Naive B cell (primary cell): ENCODE measurements around the gene COL17A1. TPM values are rescaled to one million over a fixed set of nuclear protein-coding genes. Genes with fewer than 3 reads are reported as not detected.

Experiments used
- ATAC-seq, 2 donors: fragments of 150-1000 bp; cut with Tn5 transposase; 2 replicates each; pipeline ENCODE4 v1.10.0; 2021; ENCODE audit warnings: low read depth in 2 of 2, mild to moderate bottlenecking in 2 of 2, moderate library complexity in 2 of 2
- DNase-seq: peaks from one replicate; pipeline ENCODE4 v3.0.0; 2022
- H3K27ac Mint-ChIP-seq, 6 donors: one replicate each; pipeline ENCODE4 v1.8.0; 2020 to 2022; ENCODE audit warnings: mild to moderate bottlenecking in 6 of 6, mixed read lengths in 6 of 6, moderate library complexity in 5 of 6, inconsistent platforms in 2 of 6
- H3K27me3 Mint-ChIP-seq, 3 donors: one replicate each; pipeline ENCODE4 v1.8.0; 2021 to 2022; ENCODE audit warnings: mixed read lengths in 3 of 3, mild to moderate bottlenecking in 1 of 3
- H3K36me3 Mint-ChIP-seq, 2 donors: one replicate each; pipeline ENCODE4 v1.8.0; 2020 to 2022; ENCODE audit warnings: mixed read lengths in 2 of 2, inconsistent platforms in 1 of 2, mild to moderate bottlenecking in 1 of 2
- H3K4me1 Mint-ChIP-seq, 3 donors: one replicate each; pipeline ENCODE4 v1.8.0; 2020 to 2022; ENCODE audit warnings: mixed read lengths in 3 of 3, inconsistent platforms in 1 of 3, mild to moderate bottlenecking in 1 of 3, moderate library complexity in 1 of 3
- H3K4me3 Mint-ChIP-seq, 8 donors: one replicate each; pipeline ENCODE4 v1.8.0; 2020 to 2022; ENCODE audit warnings: mild to moderate bottlenecking in 8 of 8, mixed read lengths in 8 of 8, moderate library complexity in 8 of 8, inconsistent platforms in 2 of 8
- H3K9me3 Mint-ChIP-seq, 7 donors: one replicate each; pipeline ENCODE4 v1.8.0; 2020 to 2022; ENCODE audit warnings: mixed read lengths in 7 of 7, mild to moderate bottlenecking in 5 of 7, inconsistent platforms in 2 of 7, moderate library complexity in 1 of 7
- polyA plus RNA-seq, 6 donors: library from polyadenylated mRNA; unstranded; fragments of 300-500 nt; fragmentation: Illumina TruSeq; gene quantifications; one replicate each; pipeline ENCODE4 v1.2.3, GENCODE V29; 2021; ENCODE audit warnings: low read depth in 6 of 6

Gene COL17A1
- polyA plus RNA-seq, 6 donors from 2014 or later = not detected

DNA sequence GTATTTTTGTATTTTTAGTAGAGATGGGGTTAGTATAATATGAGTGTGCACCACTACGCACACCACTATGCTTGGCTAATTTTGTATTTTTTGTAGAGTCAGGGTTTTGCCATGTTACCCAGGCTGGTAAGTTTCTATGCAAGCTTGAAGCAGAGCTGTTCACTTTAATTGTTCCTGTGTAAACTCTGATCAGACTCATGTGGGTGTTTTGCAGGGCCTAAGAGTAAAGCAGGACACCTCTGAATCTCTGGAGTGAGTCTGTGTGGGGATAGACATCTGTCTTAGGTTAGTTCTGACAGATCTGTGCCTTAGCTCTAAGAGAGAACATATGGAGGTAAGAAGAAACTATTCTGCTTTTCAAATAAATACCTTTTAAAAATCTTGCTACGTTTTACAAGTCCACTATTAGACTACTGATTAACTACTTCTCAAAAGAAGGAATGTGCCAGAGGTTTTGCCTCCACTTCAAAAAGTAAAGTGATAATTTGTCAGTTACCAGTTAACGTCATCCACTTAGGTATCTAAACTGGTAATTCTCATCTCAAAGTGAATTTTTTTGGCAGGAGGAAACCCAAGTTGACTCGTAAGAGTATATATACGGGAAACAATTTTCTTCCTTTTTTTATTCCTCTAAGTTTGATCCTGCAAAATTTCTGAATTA, 1.1 kb downstream of the COL17A1 start:
- H3K27ac Mint-ChIP-seq = no peak overlapping the region
- no peak for DNase-seq
- no peak overlapping the region for H3K4me3 Mint-ChIP-seq
- peaks cover 4 to 7% (median 6%) of the 10 kb centered on the region in 3 donors for H3K27me3 Mint-ChIP-seq
- H3K4me1 Mint-ChIP-seq = no peaks in the 10 kb centered on the region
- H3K36me3 Mint-ChIP-seq = no peaks in the 10 kb centered on the region
- H3K9me3 Mint-ChIP-seq = no peaks in the 10 kb centered on the region
- ATAC-seq = no peak

DNA sequence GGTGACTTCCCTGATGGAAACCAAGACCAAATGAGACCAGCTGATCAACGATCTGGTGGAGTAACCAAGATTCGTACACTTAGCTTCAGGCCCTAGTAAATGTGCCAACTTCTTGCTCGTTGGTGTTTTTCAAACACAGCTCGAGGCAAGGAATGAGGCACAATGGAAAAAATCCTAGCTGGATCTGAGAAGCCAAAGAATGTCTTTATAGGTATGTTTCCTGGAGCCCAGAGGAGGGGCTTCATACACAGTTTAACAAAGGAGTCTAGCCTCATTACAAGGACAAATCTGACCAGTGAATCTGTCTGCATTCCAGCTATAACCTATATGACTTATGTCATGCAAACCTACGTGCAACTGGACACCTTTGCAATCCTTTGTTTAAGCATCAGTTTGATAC, 3.7 kb downstream of the COL17A1 start:
- no peaks in the 10 kb centered on the region for H3K36me3 Mint-ChIP-seq
- H3K27me3 Mint-ChIP-seq = peaks cover 0 to 7% (median 4%) of the 10 kb centered on the region in 3 donors
- DNase-seq (no peak), ATAC-seq (no peak)
- H3K9me3 Mint-ChIP-seq = no peaks in the 10 kb centered on the region
- H3K27ac Mint-ChIP-seq = no peak overlapping the region
- H3K4me1 Mint-ChIP-seq = no peaks in the 10 kb centered on the region
- no peak overlapping the region for H3K4me3 Mint-ChIP-seq

DNA sequence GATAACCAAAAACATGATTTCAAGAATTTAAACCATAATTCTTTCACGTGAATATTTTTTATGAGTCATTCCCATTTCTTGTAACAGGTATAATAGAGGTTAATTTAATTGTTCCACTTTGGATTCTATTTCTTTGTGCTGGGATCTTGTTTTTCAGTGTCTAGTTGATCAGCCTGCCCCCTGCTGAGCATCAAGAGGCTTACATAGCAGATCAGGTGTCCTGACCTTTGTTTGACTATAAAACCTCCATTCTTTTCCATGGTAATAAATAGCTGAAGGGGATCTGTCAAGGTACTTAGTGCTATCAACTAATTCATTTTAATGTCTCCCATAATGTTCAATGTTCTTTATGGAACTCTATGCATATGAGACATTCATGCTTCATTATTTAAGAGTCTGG, 4.9 kb downstream of the COL17A1 start:
- DNase-seq (peak; percentile 6), ATAC-seq (peak in 1 of 2 donors; percentile 43)
- Mint-ChIP-seq H3K36me3 (no peaks in the 10 kb centered on the region), H3K9me3 (no peaks in the 10 kb centered on the region), H3K4me1 (no peaks in the 10 kb centered on the region), H3K27me3 (peaks cover 0 to 4% (median 0%) of the 10 kb centered on the region in 3 donors), H3K27ac (no peak overlapping the region), H3K4me3 (no peak overlapping the region)

DNA sequence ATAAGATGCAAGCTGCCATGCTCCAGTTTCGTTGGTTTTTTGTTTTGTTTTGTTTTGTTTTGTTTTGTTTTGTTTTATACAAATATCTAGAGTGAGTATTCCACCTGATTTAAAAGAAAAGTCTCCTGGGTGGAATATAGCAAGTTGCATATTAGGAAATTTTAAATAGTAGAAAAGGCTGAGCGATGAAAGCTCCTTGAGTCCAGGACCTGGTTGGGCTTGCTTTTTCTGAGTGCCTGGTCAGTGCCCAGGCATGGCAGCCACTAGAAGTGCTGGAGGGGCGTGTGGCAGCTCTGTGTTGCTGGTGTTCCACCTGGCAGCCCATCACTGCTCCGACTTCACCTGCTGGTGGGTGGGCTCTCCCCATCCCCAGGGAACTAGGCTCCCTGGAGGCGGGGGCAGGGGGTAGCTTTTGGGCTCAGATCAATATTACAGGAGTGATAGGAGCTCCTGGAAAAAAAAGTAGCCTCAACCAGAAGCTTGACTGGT, 8.0 kb downstream of the COL17A1 start:
- Mint-ChIP-seq H3K27ac (no peak overlapping the region), H3K4me3 (no peak overlapping the region), H3K9me3 (no peaks in the 10 kb centered on the region), H3K36me3 (no peaks in the 10 kb centered on the region), H3K4me1 (no peaks in the 10 kb centered on the region), H3K27me3 (peaks cover 0 to 4% (median 0%) of the 10 kb centered on the region in 3 donors)
- no peak for DNase-seq
- ATAC-seq = no peak

DNA sequence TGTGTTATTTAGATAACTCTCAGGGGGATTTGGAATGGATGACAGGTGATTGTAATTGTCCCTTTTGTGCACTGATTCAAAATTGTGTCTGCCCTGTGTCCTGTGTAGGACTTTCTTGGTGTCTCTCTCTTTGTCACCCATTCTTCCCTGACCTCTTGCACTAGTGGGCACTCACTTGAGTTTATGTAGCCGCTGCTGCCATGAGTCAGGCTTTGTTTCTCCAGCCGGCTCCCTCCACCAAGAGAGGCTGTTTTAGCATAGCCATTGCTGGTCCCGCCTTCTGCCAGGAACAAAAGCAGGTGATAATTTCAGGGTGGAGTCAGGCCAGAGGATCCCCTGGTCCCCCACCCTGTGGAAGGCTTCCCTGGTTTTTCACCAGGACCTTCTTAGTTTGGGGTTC, 8.4 kb downstream of the COL17A1 start:
- H3K9me3 Mint-ChIP-seq = no peaks in the 10 kb centered on the region
- H3K27me3 Mint-ChIP-seq = peaks cover 0 to 4% (median 0%) of the 10 kb centered on the region in 3 donors
- H3K4me1 Mint-ChIP-seq = no peaks in the 10 kb centered on the region
- H3K36me3 Mint-ChIP-seq = no peaks in the 10 kb centered on the region
- DNase-seq (no peak), ATAC-seq (no peak)
- H3K27ac Mint-ChIP-seq = no peak overlapping the region
- H3K4me3 Mint-ChIP-seq = no peak overlapping the region

DNA sequence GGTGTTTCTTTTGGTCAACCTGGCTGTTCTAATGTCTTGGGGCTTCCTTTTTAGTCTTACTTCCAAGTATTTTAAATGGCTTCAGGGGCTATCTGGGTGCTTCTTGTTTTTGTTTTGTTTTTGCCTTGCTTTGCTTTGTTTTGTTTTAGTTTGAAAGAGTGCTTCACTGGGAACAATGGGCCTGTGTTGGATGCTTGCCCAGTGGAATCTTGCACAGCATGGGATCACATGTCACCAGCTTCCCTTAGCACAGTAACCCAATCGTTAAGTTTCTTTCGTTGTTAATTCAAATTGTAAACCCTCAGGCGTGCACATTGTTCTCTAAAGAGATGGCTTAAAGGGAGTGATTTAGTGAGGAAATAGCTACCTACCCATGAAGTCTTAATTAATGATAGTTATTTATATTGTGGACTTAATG, 8.9 kb downstream of the COL17A1 start:
- Mint-ChIP-seq H3K36me3 (no peaks in the 10 kb centered on the region), H3K27me3 (peaks cover under 1 to 4% (median under 1%) of the 10 kb centered on the region in 3 donors), H3K4me1 (no peaks in the 10 kb centered on the region), H3K9me3 (no peaks in the 10 kb centered on the region), H3K4me3 (no peak overlapping the region), H3K27ac (no peak overlapping the region)
- ATAC-seq (no peak), DNase-seq (no peak)

DNA sequence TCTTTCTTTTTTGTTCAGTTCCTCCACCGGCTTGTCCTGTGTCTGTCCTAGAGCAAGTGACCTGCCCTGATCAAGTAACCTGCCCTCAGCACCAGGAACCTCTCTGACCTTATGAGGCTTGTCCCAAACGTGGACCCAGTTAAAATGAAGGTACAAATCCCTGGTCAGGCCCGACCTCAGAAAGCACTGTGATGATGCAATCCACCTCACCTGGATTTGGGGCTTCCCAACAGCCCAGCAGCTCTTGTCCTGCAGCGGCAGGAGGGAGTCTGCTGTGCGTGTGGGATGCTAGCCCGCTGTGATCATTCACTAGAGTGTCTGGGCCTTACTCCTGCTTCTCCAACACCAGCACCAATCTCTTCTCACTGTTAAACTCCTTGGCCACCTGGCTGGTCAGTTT, 11.2 kb downstream of the COL17A1 start:
- ATAC-seq = no peak
- Mint-ChIP-seq H3K4me1 (no peaks in the 10 kb centered on the region), H3K36me3 (no peaks in the 10 kb centered on the region), H3K4me3 (no peak overlapping the region), H3K9me3 (no peaks in the 10 kb centered on the region), H3K27me3 (peaks cover 0 to 8% (median 4%) of the 10 kb centered on the region in 3 donors), H3K27ac (peak overlapping the region in 1 of 6 donors; percentile 45)
- DNase-seq = no peak

DNA sequence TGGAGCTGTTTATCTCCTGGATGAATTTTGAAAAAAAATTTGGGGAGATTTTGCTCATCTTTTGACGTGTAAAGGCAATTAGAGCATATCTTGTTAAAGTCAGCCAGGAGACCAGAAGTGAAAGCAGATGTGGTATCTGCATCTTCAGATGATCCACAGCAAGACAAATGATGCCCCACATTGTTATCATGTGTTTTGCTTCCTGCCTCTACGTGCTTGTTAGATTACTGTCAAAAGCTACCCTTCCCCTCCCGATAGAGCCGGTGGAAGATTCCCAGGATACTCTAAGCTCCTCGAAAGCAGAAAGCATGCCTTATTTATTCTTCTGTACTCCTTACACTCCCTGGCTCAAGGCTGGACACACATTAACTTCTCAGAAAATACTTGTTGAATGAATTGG, 12.9 kb downstream of the COL17A1 start:
- Mint-ChIP-seq H3K27me3 (peaks cover 2 to 8% (median 4%) of the 10 kb centered on the region in 3 donors), H3K36me3 (no peaks in the 10 kb centered on the region), H3K27ac (no peak overlapping the region), H3K4me1 (no peaks in the 10 kb centered on the region), H3K9me3 (no peaks in the 10 kb centered on the region), H3K4me3 (no peak overlapping the region)
- ATAC-seq = no peak
- no peak for DNase-seq

DNA sequence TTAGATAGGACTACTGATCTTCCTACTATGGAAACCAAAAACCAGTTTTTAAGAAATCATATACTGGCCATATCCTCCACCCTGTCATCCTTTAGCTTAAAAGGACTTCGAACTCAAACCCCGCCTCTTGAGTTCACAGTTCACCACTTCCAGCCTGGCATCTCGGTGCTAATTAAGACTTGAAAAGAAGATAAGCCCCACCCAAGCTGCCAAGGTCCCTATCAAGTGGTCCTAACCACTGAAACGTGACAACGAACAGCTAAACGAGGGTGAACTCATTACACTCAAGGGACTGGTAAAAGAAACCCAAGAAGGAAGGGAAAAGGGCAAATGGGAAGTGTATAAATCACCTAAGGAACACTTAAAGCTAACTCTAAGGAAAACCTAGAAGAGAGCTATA, 16.1 kb downstream of the COL17A1 start:
- H3K27ac Mint-ChIP-seq = no peak overlapping the region
- H3K4me3 Mint-ChIP-seq = no peak overlapping the region
- peaks cover 5 to 13% (median 8%) of the 10 kb centered on the region in 3 donors for H3K27me3 Mint-ChIP-seq
- H3K4me1 Mint-ChIP-seq = no peaks in the 10 kb centered on the region
- no peaks in the 10 kb centered on the region for H3K9me3 Mint-ChIP-seq
- no peak for DNase-seq
- ATAC-seq = no peak
- no peaks in the 10 kb centered on the region for H3K36me3 Mint-ChIP-seq

DNA sequence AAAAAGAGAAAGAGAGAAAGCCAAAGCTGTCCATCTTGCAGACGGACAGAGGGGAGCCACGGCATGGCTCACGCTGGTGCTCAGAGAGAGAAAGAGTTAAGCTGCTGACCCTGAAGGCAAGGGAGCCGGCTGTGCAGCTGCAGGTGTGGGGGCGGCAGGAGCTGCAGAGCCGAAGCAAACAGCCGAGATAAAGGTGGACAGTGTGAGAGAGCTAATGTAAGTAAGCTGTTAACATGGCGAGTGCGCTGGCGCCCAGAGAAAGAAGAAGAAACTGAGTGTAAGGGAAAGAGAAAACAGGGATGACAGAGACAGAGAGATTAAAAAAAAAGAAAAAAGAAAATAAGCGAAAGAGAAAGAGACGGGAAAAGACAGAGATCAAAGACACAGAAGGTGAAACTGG, 18.2 kb downstream of the COL17A1 start:
- H3K27me3 Mint-ChIP-seq = peaks cover 5 to 13% (median 8%) of the 10 kb centered on the region in 3 donors
- no peaks in the 10 kb centered on the region for H3K4me1 Mint-ChIP-seq
- ATAC-seq (no peak), DNase-seq (no peak)
- no peaks in the 10 kb centered on the region for H3K9me3 Mint-ChIP-seq
- peak overlapping the region in 1 of 6 donors; percentile 18 for H3K27ac Mint-ChIP-seq
- H3K36me3 Mint-ChIP-seq = no peaks in the 10 kb centered on the region
- H3K4me3 Mint-ChIP-seq = no peak overlapping the region

DNA sequence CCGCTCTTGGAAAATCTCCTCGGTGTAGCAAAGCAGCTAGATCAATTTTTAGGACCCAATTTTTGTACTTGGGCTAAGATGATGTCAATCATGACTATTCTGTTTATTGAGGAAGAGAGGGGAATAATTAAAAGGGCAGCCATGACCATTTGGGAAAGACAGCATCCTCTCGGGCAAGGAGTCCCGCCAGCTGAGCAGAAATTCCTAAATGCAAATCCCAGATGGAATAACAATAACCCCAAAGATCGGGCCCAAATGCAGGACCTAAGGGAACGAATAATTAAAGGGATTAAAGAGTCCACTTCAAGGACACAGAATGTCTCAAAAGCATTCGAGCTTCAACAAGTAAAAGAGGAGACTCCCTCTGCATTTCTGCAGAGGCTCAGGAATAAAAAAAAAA, 18.7 kb downstream of the COL17A1 start:
- no peaks in the 10 kb centered on the region for H3K36me3 Mint-ChIP-seq
- no peak overlapping the region for H3K27ac Mint-ChIP-seq
- no peak for ATAC-seq
- peaks cover 5 to 13% (median 8%) of the 10 kb centered on the region in 3 donors for H3K27me3 Mint-ChIP-seq
- no peak overlapping the region for H3K4me3 Mint-ChIP-seq
- no peak for DNase-seq
- H3K9me3 Mint-ChIP-seq = no peaks in the 10 kb centered on the region
- H3K4me1 Mint-ChIP-seq = no peaks in the 10 kb centered on the region

DNA sequence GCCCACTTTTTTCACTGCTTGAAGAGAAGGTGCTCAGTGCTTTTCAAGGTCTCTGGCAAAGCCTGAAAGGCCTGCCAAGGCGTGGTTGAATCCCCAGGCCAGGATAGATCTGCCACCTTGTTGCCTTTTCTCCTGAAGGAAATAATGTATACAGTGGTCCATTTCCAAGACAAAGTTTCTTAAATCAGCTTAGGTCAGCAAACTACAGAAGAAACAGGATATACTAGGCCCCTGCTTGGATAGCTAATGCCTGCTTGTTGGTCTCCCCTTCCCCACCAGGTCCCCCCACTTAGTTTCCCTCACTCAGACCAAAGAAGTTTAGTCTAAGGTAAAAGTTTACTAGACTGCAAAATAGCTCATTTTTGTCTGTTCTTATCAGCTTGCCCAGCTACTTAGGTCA, 19.9 kb downstream of the COL17A1 start:
- Mint-ChIP-seq H3K4me3 (no peak overlapping the region), H3K4me1 (no peaks in the 10 kb centered on the region), H3K36me3 (no peaks in the 10 kb centered on the region), H3K9me3 (no peaks in the 10 kb centered on the region), H3K27me3 (peaks cover 0 to 9% (median 5%) of the 10 kb centered on the region in 3 donors), H3K27ac (no peak overlapping the region)
- DNase-seq (no peak), ATAC-seq (no peak)

DNA sequence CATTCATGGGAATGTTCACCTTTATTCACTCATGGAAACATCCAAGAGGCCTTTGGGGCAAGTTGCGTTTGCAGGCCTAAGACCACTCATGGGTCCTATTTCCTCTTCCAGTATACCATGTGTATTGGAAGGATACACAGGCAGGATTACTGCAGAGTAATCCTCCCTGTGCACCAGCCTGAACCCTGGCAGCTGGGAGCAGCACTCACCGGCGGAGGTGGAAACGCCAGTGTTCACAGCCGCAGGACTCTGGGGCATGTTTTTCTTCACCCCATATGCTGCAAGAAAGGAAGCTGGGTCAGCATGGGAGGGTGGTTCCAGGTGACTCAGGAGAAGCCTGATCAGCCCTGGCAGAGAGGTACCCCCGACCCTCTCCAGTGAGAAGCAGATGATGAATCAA, 24.5 kb downstream of the COL17A1 start:
- Mint-ChIP-seq H3K4me3 (no peak overlapping the region), H3K4me1 (no peaks in the 10 kb centered on the region), H3K27ac (no peak overlapping the region), H3K27me3 (peaks cover 0 to 9% (median 0%) of the 10 kb centered on the region in 3 donors), H3K36me3 (no peaks in the 10 kb centered on the region), H3K9me3 (no peaks in the 10 kb centered on the region)
- ATAC-seq (no peak), DNase-seq (no peak)

DNA sequence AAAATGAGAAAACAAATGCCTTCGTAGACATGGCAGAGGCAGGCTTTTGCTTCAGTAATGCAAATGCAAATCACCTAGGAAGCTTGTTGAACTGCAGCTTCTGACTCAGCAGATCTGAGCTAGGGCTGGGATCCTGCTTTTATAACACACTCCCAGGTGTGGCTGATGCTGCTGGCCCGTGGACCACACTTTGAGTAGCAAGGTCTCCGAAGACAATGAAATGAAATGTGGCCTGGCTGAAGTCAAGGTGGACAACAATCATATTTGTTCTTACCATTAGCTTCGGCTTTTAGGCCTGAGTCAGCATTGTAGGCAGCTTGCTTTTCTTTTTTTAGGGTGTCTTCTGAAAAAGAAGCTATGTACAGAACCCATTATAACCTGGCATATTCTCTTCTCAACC, 26.3 kb downstream of the COL17A1 start:
- Mint-ChIP-seq H3K4me1 (no peaks in the 10 kb centered on the region), H3K27me3 (no peaks in the 10 kb centered on the region), H3K9me3 (no peaks in the 10 kb centered on the region), H3K27ac (no peak overlapping the region), H3K4me3 (no peak overlapping the region), H3K36me3 (no peaks in the 10 kb centered on the region)
- no peak for DNase-seq
- ATAC-seq = no peak

DNA sequence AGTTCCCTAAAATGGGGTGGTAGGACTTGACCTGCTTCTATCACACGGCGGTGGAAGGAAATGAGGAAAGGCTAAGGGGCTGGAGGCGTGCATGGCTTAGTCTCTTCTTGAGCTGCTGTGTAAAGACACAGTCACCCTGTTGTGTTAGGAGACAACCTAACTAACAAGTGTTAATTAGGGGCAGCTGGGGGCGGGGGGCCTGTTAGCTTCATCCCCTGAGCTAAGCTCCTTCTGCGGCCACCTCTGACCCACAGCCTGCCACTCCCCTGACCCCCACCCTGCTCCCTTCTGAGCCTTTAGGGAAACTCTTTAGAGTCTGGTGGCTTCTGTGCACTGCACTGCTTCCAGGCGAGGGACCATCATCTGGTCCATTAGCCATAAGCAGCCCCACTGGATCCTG, 28.0 kb downstream of the COL17A1 start:
- Mint-ChIP-seq H3K27ac (no peak overlapping the region), H3K36me3 (no peaks in the 10 kb centered on the region), H3K4me1 (no peaks in the 10 kb centered on the region), H3K27me3 (no peaks in the 10 kb centered on the region), H3K9me3 (no peaks in the 10 kb centered on the region), H3K4me3 (no peak overlapping the region)
- DNase-seq (no peak), ATAC-seq (no peak)
